HUES64 (cell line): ENCODE measurements around the gene ZNF354C.

Experiments used
- H3K27ac ChIP-seq: 2 replicates; pipeline ENCODE4 v1.7.0; 2013; ENCODE audit warnings: low read depth, low read length, inconsistent platforms
- H3K27me3 ChIP-seq: 2 replicates; pipeline ENCODE4 v1.6.1; 2013; ENCODE audit warnings: mild to moderate bottlenecking, low read length; ENCODE audit not compliant: insufficient read depth
- H3K36me3 ChIP-seq: 2 replicates; pipeline ENCODE4 v1.6.1; 2013; ENCODE audit warnings: mild to moderate bottlenecking, low read length; ENCODE audit not compliant: insufficient read depth
- H3K4me1 ChIP-seq: 2 replicates; pipeline ENCODE4 v1.6.1; 2013; ENCODE audit warnings: mild to moderate bottlenecking, low read length, moderate library complexity; ENCODE audit not compliant: insufficient read depth
- H3K4me3 ChIP-seq: 2 replicates; pipeline ENCODE4 v1.5.1; 2013; ENCODE audit warnings: mild to moderate bottlenecking, low read length, moderate library complexity
- H3K9ac ChIP-seq: 2 replicates; pipeline ENCODE4 v1.6.1; 2013; ENCODE audit warnings: mild to moderate bottlenecking, low read depth, low read length
- H3K9me3 ChIP-seq: 2 replicates; pipeline ENCODE4 v1.6.1; 2013; ENCODE audit warnings: low read depth, low read length; ENCODE audit not compliant: insufficient read depth
- WGBS: fragments of 150-250, 120-280 bp; methylation state at CpG from one replicate; pipeline ENCODE4 v1.1.7; 2013; ENCODE audit warnings: missing lambda C conversion rate; 5-methylcytosine and 5-hydroxymethylcytosine counted together

ZNF354C gene

DNA sequence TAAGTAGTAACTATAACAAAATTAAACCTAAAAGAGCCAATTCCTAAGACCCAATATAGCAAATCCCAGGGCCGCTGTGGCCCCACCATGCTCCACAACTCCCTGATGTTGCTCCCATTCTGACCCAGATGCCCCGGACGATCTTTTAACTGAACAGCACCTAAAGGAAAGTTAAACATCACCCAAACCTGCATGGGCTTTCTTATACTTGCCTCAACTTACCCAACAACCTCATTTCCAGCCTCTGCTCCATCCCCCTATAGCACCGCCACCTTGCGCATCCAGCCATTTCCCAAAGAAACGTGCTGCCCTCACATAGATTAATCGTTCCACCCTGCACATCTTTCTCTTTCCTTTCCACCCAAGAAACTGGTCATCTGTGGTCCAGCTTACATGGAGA lies 54.6 kb downstream of the ZNF354C start:
- Histone ChIP-seq H3K4me3 (no peak overlapping the region), H3K4me1 (no peaks in the 10 kb centered on the region), H3K27me3 (no peaks in the 10 kb centered on the region), H3K36me3 (no peaks in the 10 kb centered on the region), H3K9me3 (peaks cover 70% of the 10 kb centered on the region), H3K27ac (no peak overlapping the region), H3K9ac (no peak overlapping the region)
- 89% methylated on average over 7 of the region's 7 CpGs for WGBS

DNA sequence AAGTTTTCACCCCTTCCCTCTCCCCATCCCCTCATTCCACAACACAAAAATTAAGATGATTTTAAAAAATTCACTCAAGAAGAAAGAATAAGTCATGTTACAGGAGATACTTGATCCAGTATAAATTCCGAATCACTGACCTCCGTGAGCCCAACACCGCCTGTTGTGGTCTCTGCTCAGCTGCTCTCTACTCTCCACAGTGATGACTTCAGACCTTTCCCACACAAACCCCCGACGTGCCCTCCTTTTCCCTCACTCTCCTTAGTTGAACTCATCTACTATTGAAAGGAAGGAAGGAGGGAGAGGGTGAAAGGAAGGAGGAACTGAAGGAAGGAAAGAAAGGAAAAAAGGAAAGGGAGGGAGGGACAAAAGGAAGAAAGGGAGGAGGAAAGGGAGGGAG lies 55.1 kb downstream of the ZNF354C start:
- WGBS, result 95% methylated on average over 3 of the region's 5 CpGs
- no peaks in the 10 kb centered on the region for H3K36me3 ChIP-seq

GRCh38 chr5:179115845-179116524 lies 55.8 kb downstream of the ZNF354C start:
- no peaks in the 10 kb centered on the region for H3K36me3 ChIP-seq
- no peaks in the 10 kb centered on the region for H3K27me3 ChIP-seq
- H3K9ac ChIP-seq, result no peak overlapping the region
- no peak overlapping the region for H3K27ac ChIP-seq
- 84% methylated on average over 8 of the region's 9 CpGs for WGBS
- no peaks in the 10 kb centered on the region for H3K4me1 ChIP-seq
- H3K9me3 ChIP-seq, result peaks cover 60% of the 10 kb centered on the region
- H3K4me3 ChIP-seq, result no peak overlapping the region

More for the DNA sequence above, 55.1 kb downstream of the ZNF354C start:
- Histone ChIP-seq H3K4me1 (no peaks in the 10 kb centered on the region), H3K4me3 (no peak overlapping the region), H3K9me3 (peaks cover 67% of the 10 kb centered on the region), H3K9ac (no peak overlapping the region), H3K27me3 (no peaks in the 10 kb centered on the region), H3K27ac (no peak overlapping the region)

- Histone ChIP-seq H3K4me3 (no peak overlapping the region), H3K36me3 (no peaks in the 10 kb centered on the region), H3K27me3 (no peaks in the 10 kb centered on the region), H3K27ac (no peak overlapping the region), H3K9me3 (peaks cover 42% of the 10 kb centered on the region), H3K4me1 (no peaks in the 10 kb centered on the region), H3K9ac (no peak overlapping the region)
- 83% methylated on average over 4 of the region's 4 CpGs for WGBS
Measured at GRCh38 chr5:179118338-179118737, 58.2 kb downstream of the ZNF354C start.

GRCh38 chr5:179118756-179119414 lies 58.7 kb downstream of the ZNF354C start:
- H3K9ac ChIP-seq, result no peak overlapping the region
- no peaks in the 10 kb centered on the region for H3K27me3 ChIP-seq
- no peak overlapping the region for H3K4me3 ChIP-seq
- peaks cover 39% of the 10 kb centered on the region for H3K9me3 ChIP-seq
- 89% methylated on average over 10 of the region's 10 CpGs for WGBS
- no peaks in the 10 kb centered on the region for H3K4me1 ChIP-seq
- no peaks in the 10 kb centered on the region for H3K36me3 ChIP-seq
- no peak overlapping the region for H3K27ac ChIP-seq

DNA sequence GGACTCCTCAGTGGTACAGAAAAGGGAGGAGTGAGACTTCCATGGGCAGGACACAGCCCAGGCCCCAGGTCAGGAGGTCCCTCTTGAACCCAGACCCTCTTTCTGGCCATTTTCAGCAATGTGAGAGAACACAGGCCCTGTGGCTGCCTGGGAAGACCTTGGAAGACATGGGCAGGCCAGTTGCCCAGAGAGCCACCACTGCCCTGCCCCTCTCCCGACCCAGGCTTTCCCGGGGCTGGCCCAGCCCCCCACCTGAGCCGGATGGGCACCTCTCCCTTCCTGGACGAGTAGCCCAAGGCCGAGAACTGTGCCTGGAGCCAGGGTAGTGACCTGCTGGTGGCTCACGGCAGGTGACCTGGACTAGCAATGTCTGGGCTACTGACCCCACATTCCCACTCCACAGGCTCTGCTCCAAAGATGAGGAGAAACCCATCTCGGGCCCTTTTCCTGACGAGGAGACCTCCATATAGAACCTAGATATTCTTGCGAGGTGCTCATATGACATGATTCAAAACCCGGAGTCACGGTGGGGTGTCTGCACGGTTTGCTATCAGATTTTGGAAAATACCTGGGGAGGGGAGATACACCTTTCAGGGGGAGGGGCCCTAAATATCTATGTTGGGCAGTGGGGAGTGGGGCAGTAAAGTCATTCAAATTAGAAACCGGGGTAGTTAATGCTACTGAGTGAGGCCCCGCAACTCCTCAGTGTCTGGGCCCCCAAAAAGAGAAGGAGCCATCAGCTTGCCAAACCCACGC lies 59.4 kb downstream of the ZNF354C start:
- no peak overlapping the region for H3K9ac ChIP-seq
- H3K9me3 ChIP-seq, result peaks cover 37% of the 10 kb centered on the region
- no peaks in the 10 kb centered on the region for H3K27me3 ChIP-seq
- no peaks in the 10 kb centered on the region for H3K4me1 ChIP-seq
- H3K4me3 ChIP-seq, result no peak overlapping the region
- no peaks in the 10 kb centered on the region for H3K36me3 ChIP-seq
- 88% methylated on average over 15 of the region's 15 CpGs for WGBS
- H3K27ac ChIP-seq, result no peak overlapping the region

DNA sequence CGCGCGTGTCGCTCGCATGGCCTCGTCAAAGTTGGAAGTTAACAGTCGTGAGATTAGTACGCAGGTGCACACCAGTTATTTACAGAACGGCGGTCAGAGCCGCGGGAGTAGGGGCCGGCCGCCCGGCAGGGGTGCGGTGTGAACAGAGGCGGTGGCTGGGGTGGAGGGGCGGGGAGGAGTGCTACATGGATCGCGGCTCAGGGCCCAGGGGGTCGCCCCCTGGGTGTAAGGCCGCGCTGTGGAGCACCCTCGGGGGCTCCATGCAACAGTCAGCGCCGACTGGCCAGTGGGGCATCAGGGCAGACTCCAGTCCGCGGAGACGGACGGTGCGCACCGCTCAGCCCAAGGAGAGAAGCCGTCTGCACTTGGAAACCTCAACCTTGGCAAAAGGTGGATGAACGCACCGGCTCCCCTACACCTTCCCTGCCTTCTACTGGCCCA lies 60.3 kb downstream of the ZNF354C start:
- no peaks in the 10 kb centered on the region for H3K27me3 ChIP-seq
- H3K27ac ChIP-seq, result no peak overlapping the region
- no peaks in the 10 kb centered on the region for H3K36me3 ChIP-seq
- H3K4me1 ChIP-seq, result no peaks in the 10 kb centered on the region
- 95% methylated on average over 35 of the region's 35 CpGs for WGBS
- H3K4me3 ChIP-seq, result no peak overlapping the region
- no peak overlapping the region for H3K9ac ChIP-seq
- peaks cover 34% of the 10 kb centered on the region for H3K9me3 ChIP-seq

GRCh38 chr5:179120951-179121666 lies 60.9 kb downstream of the ZNF354C start:
- Histone ChIP-seq H3K36me3 (no peaks in the 10 kb centered on the region), H3K4me1 (no peaks in the 10 kb centered on the region), H3K4me3 (no peak overlapping the region), H3K9me3 (peaks cover 38% of the 10 kb centered on the region), H3K9ac (no peak overlapping the region), H3K27me3 (no peaks in the 10 kb centered on the region), H3K27ac (no peak overlapping the region)
- WGBS, result 94% methylated on average over 75 of the region's 75 CpGs

GRCh38 chr5:179121667-179122111 lies 61.5 kb downstream of the ZNF354C start:
- Histone ChIP-seq H3K9ac (no peak overlapping the region), H3K27me3 (no peaks in the 10 kb centered on the region), H3K36me3 (no peaks in the 10 kb centered on the region), H3K4me1 (no peaks in the 10 kb centered on the region), H3K9me3 (peaks cover 32% of the 10 kb centered on the region), H3K27ac (no peak overlapping the region), H3K4me3 (no peak overlapping the region)
- WGBS, result 94% methylated on average over 25 of the region's 25 CpGs

- Histone ChIP-seq H3K4me1 (no peaks in the 10 kb centered on the region), H3K9ac (no peak overlapping the region), H3K9me3 (peaks cover 25% of the 10 kb centered on the region), H3K27ac (no peak overlapping the region), H3K36me3 (no peaks in the 10 kb centered on the region), H3K4me3 (no peak overlapping the region), H3K27me3 (no peaks in the 10 kb centered on the region)
- WGBS, result 95% methylated on average over 19 of the region's 19 CpGs
Measured at GRCh38 chr5:179122411-179123108, 62.4 kb downstream of the ZNF354C start.
